GM19238 (cell line): ENCODE measurements around the gene PRXL2A.
"Not testable (repeated sequence)": the region's sequence is repeated elsewhere in the genome, so short reads cannot be mapped to it uniquely, and the experiment has no call there.

Experiments used
- DNase-seq: peaks from one replicate; pipeline ENCODE4 v3.0.0; 2011; ENCODE audit warnings: low spot score; ENCODE audit not compliant: insufficient read length

Gene PRXL2A

DNA sequence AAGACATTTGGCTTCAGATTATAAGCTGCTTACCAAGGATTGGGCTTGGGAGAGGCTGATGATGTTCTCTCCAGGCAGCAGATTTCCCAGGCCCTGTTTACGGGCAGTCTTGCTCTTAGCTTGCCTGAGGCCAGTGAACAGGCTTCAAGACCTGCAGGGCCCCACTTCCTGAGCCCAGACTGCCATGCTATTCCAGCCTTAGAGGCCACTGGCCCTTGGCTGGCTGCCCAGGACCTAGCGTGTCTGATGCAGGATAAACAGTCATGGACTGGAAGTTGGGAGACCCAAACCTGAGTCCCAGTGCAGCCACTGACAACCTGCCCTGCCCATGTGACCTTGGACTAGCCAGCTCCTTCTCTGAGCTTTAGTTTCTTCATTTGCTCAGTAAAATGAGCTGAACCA lies 2.9 kb downstream of the PRXL2A start:
- no peak for DNase-seq

GRCh38 chr10:80411681-80412220 lies 3.4 kb downstream of the PRXL2A start:
- no peak for DNase-seq

GRCh38 chr10:80412486-80412885 lies 4.1 kb downstream of the PRXL2A start:
- DNase-seq: no peak

DNA sequence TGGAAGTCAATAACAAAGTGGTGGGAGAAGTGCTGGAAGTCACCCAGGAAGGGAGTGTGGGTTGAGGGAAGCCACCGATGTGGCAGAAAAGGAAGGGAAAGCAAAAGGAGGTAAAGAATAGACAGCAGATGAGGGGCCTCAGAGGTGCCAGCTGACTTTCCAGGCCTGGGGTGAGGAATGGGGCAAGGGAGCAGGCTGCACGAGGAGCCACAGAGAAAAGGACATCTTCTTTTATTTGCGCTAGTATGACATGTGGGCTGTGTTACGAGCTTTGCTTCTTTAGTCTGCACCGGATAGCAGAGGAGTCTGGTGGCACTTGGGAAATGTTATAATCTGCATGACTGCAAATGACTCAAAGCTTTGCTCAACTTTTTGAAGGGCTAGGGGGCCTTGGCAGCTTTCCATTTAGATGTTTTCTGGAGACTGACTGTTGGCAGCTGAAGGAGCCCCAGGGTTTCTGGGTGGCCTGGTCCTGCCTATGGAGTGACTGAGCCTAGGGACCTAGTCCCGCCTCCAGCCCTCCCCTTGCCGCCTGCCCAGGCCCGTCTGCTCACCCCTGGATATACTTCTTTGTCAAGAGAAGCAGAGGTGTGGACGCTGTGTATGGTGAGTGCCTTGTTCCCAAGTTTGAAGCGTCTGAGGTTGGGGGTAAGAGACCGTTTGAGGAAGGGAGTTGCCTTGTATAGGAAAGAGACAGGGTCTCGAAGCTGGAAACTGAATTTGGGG lies 5.1 kb downstream of the PRXL2A start:
- no peak for DNase-seq

GRCh38 chr10:80414142-80414895 lies 6.0 kb downstream of the PRXL2A start:
- no peak for DNase-seq

- no peak for DNase-seq
Observed at GRCh38 chr10:80415734-80416478, 7.6 kb downstream of the PRXL2A start.

- no peak for DNase-seq
Observed at GRCh38 chr10:80416479-80417098, 8.2 kb downstream of the PRXL2A start.

DNA sequence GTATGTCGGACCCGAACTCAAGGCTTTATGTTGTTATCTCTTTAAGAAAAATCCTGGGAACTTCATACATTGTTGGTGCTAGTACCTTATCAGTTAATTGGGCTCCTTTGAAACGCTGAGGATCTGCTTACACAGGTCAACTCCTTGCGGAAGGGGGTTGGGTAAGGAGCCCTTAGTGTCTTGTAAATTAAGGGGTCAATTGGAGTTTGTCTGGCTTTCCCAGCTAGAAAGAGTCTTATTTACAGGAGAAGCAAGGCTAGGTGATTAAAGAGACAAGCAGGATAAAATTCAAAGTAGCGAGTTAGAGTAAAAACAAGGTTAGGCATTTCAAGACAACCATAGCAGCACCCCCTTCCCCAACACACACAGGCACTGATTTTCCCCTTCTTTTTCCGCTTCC lies 8.9 kb downstream of the PRXL2A start:
- not testable (repeated sequence) for DNase-seq

- DNase-seq: no peak
Observed at GRCh38 chr10:80421050-80421706, 12.8 kb downstream of the PRXL2A start.

DNA sequence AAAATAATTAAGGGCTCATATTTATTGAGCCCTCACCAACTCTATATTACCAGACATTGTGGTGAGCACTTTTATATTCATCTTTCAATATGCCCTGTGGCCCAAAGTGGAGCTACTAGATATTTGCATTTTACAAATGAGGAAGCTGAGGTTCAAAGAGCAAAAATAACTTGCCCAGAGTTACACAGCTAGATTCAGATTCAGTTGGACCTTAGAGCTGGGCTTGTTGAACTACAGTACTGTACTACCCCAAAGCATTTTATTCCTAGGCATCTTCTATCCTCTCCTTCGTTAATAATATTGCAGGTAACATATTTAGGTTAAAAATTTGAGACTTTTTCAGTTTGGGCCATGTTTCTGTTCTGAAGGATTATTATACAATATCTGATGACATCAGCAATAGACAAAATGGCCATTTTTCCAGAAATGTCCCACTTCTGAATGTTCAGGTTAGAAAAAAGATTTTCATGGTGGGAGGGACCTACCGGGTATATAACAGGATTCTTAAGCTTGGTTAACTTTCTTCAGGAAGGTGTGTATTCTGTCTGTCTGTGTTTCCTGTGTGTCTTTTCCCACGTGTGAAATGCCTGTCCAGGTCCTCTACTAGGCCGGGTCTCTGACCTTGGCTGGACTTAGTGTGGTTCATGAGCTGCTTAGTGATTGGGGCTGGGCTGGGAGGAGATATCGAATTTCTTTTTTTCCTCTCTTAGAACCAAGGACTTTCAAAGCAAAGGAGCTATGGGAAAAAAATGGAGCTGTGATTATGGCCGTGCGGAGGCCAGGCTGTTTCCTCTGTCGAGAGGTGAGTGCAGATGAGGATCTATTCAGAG lies 13.6 kb downstream of the PRXL2A start:
- peak; percentile 13 for DNase-seq

GRCh38 chr10:80425901-80426300 lies 17.6 kb downstream of the PRXL2A start:
- no peak for DNase-seq

GRCh38 chr10:80427541-80427940 lies 19.2 kb downstream of the PRXL2A start:
- no peak for DNase-seq

- no peak for DNase-seq
Observed at GRCh38 chr10:80429521-80429973, 21.2 kb downstream of the PRXL2A start.

GRCh38 chr10:80433134-80433533 lies 24.8 kb downstream of the PRXL2A start:
- no peak for DNase-seq

GRCh38 chr10:80436446-80437098 lies 28.2 kb downstream of the PRXL2A start:
- DNase-seq: no peak

GRCh38 chr10:80437227-80437626 lies 28.9 kb downstream of the PRXL2A start:
- DNase-seq: no peak

GRCh38 chr10:80441831-80442230 lies 33.5 kb downstream of the PRXL2A start:
- no peak for DNase-seq

DNA sequence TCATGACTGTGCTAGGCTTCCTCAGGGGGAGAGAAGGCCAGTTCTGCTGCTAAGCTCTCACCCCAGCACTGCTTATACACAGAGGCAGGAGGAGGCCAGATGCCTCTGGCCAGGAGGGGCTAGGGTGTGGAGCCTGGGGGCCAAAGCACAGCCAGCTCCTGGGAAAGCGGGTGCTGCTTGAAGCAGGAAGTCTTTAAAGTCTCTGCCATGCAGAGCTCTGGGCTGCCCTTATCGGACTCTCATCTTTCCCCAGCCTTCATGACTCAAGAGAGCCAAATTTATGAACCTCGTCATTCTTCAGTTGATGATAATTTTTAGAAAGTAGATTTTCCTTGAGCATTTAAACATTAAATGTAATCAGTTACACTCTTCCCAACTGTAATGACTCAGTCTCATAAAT lies 34.5 kb downstream of the PRXL2A start:
- no peak for DNase-seq

DNA sequence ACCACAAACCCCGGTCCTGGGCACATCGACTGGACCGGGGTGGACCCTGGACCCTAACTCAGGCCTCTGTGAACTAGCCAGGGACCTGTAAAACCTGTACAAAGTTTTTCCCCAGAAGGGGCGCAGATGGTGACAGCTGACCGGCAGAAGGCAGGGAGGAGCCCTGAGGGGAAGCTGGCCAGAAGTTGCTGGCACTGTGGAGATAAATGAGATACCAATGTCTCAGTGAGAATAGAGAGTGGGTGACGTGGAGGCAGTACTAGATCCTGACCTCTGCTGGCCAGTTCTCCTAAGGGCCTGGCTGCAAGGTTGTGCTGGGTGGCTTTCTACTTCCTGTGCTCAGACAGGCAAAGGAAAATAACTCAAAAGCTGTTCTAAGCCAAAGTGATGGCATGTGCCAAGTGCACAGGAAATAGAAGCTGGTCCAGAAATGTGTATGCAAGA lies 35.2 kb downstream of the PRXL2A start:
- DNase-seq: no peak
